ENCODE measurements around the gene C15orf39.
"Not testable (repeated sequence)": the region's sequence is repeated elsewhere in the genome, so short reads cannot be mapped to it uniquely, and the experiment has no call there.

GRCh38 chr15:75248991-75249390, 47.3 kb downstream of the C15orf39 start:
- not testable (repeated sequence) for TF ChIP-seq TRIM28 (IDR thresholded peaks at IDR 0.05; ENCODE audit: borderline replicate concordance, low read length); MZF1 (tag by site-specific recombination; IDR thresholded peaks at IDR 0.05; ENCODE audit: borderline replicate concordance); PBX3 (CRISPR knock-in tag; IDR thresholded peaks at IDR 0.05); CTCF (tag by site-specific recombination; IDR thresholded peaks at IDR 0.05); HOXA7 (CRISPR knock-in tag; IDR thresholded peaks at IDR 0.05; ENCODE audit: borderline replicate concordance); SALL2 (tag by site-specific recombination; IDR thresholded peaks at IDR 0.05; ENCODE audit: borderline replicate concordance); ZFP3 (tag by site-specific recombination; IDR thresholded peaks at IDR 0.05; ENCODE audit: low read depth); TCF7L2 (IDR thresholded peaks at IDR 0.05; ENCODE audit: borderline replicate concordance, low read depth, low read length); ZBTB6 (tag by site-specific recombination; IDR thresholded peaks at IDR 0.05)

Measured in HEK293 (cell line).